ENCODE results near the gene EML1. TPM values are rescaled to one million over a fixed set of nuclear protein-coding genes. Genes with fewer than 3 reads are reported as not detected.

EML1 gene
- total and polyA plus RNA-seq, 7 donors, result 3.9 to 148 (median 91.5) TPM

- H3K4me3 ChIP-seq, result no peak overlapping the region
- no peaks in the 10 kb centered on the region for H3K9me3 ChIP-seq
- H3K27ac ChIP-seq, result no peak overlapping the region
- DNase-seq, result no peak
- H3K36me3 ChIP-seq, result peaks cover 13 to 93% (median 41%) of the 10 kb centered on the region in 4 donors
- WGBS, 2 donors, result 95% methylated on average over 5 of the region's 5 CpGs
- intact Hi-C loops (cut with DNase I), result no loop called here
- no peaks in the 10 kb centered on the region for H3K27me3 ChIP-seq
- no peaks in the 10 kb centered on the region for H3K4me1 ChIP-seq
- TF ChIP-seq POLR2A (IDR thresholded peaks at IDR 0.05), result no peak
- TF ChIP-seq CTCF (IDR thresholded peaks at IDR 0.05), result no peak
- TF ChIP-seq EP300 (IDR thresholded peaks at IDR 0.05), result no peak
- TF ChIP-seq POLR2AphosphoS5 (IDR thresholded peaks at IDR 0.05), result no peak
Measured at GRCh38 chr14:99905121-99905520, 111.9 kb downstream of the EML1 start.

- Histone ChIP-seq H3K27ac (no peak overlapping the region), H3K4me3 (no peak overlapping the region), H3K36me3 (peaks cover 14 to 96% (median 34%) of the 10 kb centered on the region in 4 donors), H3K27me3 (no peaks in the 10 kb centered on the region), H3K4me1 (no peaks in the 10 kb centered on the region), H3K9me3 (no peaks in the 10 kb centered on the region)
- TF ChIP-seq POLR2A (IDR thresholded peaks at IDR 0.05) (no peak), EP300 (IDR thresholded peaks at IDR 0.05) (no peak), CTCF (IDR thresholded peaks at IDR 0.05) (no peak), POLR2AphosphoS5 (IDR thresholded peaks at IDR 0.05) (no peak)
- 60 to 86% methylated on average over 24 of the region's 24 CpGs for WGBS, 2 donors
- intact Hi-C loops (cut with DNase I), result no loop called here
- DNase-seq, result no peak
Measured at GRCh38 chr14:99907761-99908652, 114.8 kb downstream of the EML1 start.

GRCh38 chr14:99908653-99909250, 115.5 kb downstream of the EML1 start:
- Histone ChIP-seq H3K27ac (no peak overlapping the region), H3K4me1 (no peaks in the 10 kb centered on the region), H3K36me3 (peaks cover 16 to 98% (median 34%) of the 10 kb centered on the region in 4 donors), H3K4me3 (no peak overlapping the region), H3K27me3 (no peaks in the 10 kb centered on the region), H3K9me3 (no peaks in the 10 kb centered on the region)
- DNase-seq, result no peak
- 81 to 86% methylated on average over 7 of the region's 7 CpGs for WGBS, 2 donors
- no peak for TF ChIP-seq CTCF (IDR thresholded peaks at IDR 0.05)
- no peak for TF ChIP-seq POLR2AphosphoS5 (IDR thresholded peaks at IDR 0.05)
- no peak for TF ChIP-seq POLR2A (IDR thresholded peaks at IDR 0.05)
- no peak for TF ChIP-seq EP300 (IDR thresholded peaks at IDR 0.05)
- intact Hi-C loops (cut with DNase I), result no loop called here

GRCh38 chr14:99909513-99910064, 116.4 kb downstream of the EML1 start:
- intact Hi-C loops (cut with DNase I), result no loop called here
- WGBS, 2 donors, result 85 to 89% methylated on average over 12 of the region's 12 CpGs

More at GRCh38 chr14:99909513-99910064, 116.4 kb downstream of the EML1 start:
- DNase-seq, result no peak
- H3K27me3 ChIP-seq, result no peaks in the 10 kb centered on the region
- no peaks in the 10 kb centered on the region for H3K9me3 ChIP-seq
- no peak overlapping the region for H3K27ac ChIP-seq
- H3K4me3 ChIP-seq, result no peak overlapping the region
- TF ChIP-seq POLR2AphosphoS5 (IDR thresholded peaks at IDR 0.05), result no peak
- no peak for TF ChIP-seq POLR2A (IDR thresholded peaks at IDR 0.05)
- no peak for TF ChIP-seq CTCF (IDR thresholded peaks at IDR 0.05)
- TF ChIP-seq EP300 (IDR thresholded peaks at IDR 0.05), result no peak
- peaks cover 25 to 98% (median 39%) of the 10 kb centered on the region in 4 donors for H3K36me3 ChIP-seq
- no peaks in the 10 kb centered on the region for H3K4me1 ChIP-seq
